Fibroblast of mammary gland (primary cell): ENCODE data around the gene MEMO1.

ENCODE experiments used
- DNase-seq: peaks from one replicate; pipeline ENCODE4 v3.0.0-alpha.2; 2010; ENCODE audit warnings: low read depth
- H3K4me3 ChIP-seq: 2 replicates; pipeline ENCODE4 v1.5.1; 2011; ENCODE audit warnings: low read depth, mild to moderate bottlenecking, low read length, moderate library complexity; ENCODE audit not compliant: control insufficient read depth
- CTCF ChIP-seq: conservative IDR thresholded peaks from 2 replicates; pipeline ENCODE4 v1.5.1; 2011; ENCODE audit warnings: low read depth, low read length, inconsistent platforms; ENCODE audit not compliant: control insufficient read depth, insufficient read depth

The MEMO1 gene

GRCh38 chr2:32003791-32004190 lies 7.0 kb downstream of the MEMO1 start:
- TF ChIP-seq CTCF, result no peak
- no peak overlapping the region for H3K4me3 ChIP-seq
- DNase-seq, result no peak

- no peak for TF ChIP-seq CTCF
- H3K4me3 ChIP-seq, result no peak overlapping the region
- DNase-seq, result no peak
Measured at GRCh38 chr2:32002406-32002805, 8.4 kb downstream of the MEMO1 start.

GRCh38 chr2:31999438-31999837 lies 11.4 kb downstream of the MEMO1 start:
- TF ChIP-seq CTCF, result no peak
- no peak for DNase-seq
- no peak overlapping the region for H3K4me3 ChIP-seq

GRCh38 chr2:31998731-31999383 lies 12.0 kb downstream of the MEMO1 start:
- H3K4me3 ChIP-seq, result no peak overlapping the region
- no peak for TF ChIP-seq CTCF
- no peak for DNase-seq

GRCh38 chr2:31997653-31998052 lies 13.2 kb downstream of the MEMO1 start:
- DNase-seq, result no peak
- no peak for TF ChIP-seq CTCF
- no peak overlapping the region for H3K4me3 ChIP-seq

GRCh38 chr2:31996571-31997150 lies 14.1 kb downstream of the MEMO1 start:
- DNase-seq, result peak; percentile 42
- no peak overlapping the region for H3K4me3 ChIP-seq
- TF ChIP-seq CTCF, result no peak
